HCT116 (cell line): ENCODE measurements around the gene SLC39A13.

Experiments used
- ATF3 ChIP-seq: IDR thresholded peaks from 2 replicates; pipeline ENCODE4 v1.6.1; 2012
- CEBPB ChIP-seq: IDR thresholded peaks from 2 replicates; pipeline ENCODE4 v1.6.1; 2012; ENCODE audit warnings: low read depth
- CTCF ChIP-seq, 3 experiments: fragments of 200-600 bp in 1 of 3; sonication (generic) in 1 of 3; IDR thresholded peaks in 2 of 3; conservative IDR thresholded peaks in 1 of 3; 2 replicates each; pipeline ENCODE4 v1.5.1; 2012 to 2017; ENCODE audit warnings: low read depth in 2 of 3, low read length in 2 of 3, antibody characterized with exemption in 1 of 3, borderline replicate concordance in 1 of 3, control low read depth in 1 of 3, mild to moderate bottlenecking in 1 of 3, mixed read lengths in 1 of 3, mixed run types in 1 of 3, moderate library complexity in 1 of 3; ENCODE audit not compliant: insufficient read depth in 1 of 3
- ELF1 ChIP-seq: IDR thresholded peaks from 2 replicates; pipeline ENCODE4 v1.6.1; 2012; ENCODE audit warnings: low read depth, borderline replicate concordance
- EZH2 ChIP-seq: fragments of 200-600 bp; sonication (generic); IDR thresholded peaks from 2 replicates; pipeline ENCODE4 v1.6.1; 2017; ENCODE audit warnings: antibody characterized with exemption, mixed run types
- EZH2phosphoT487 ChIP-seq: fragments of 200-600 bp; IDR thresholded peaks from 2 replicates; pipeline ENCODE4 v1.6.1; 2018; ENCODE audit warnings: antibody characterized with exemption, borderline replicate concordance
- FOSL1 ChIP-seq: IDR thresholded peaks from 2 replicates; pipeline ENCODE4 v1.6.1; 2012; ENCODE audit warnings: low read depth
- POLR2A ChIP-seq: IDR thresholded peaks from 2 replicates; pipeline ENCODE4 v1.7.0; 2011; ENCODE audit warnings: borderline replicate concordance; ENCODE audit not compliant: insufficient read depth, insufficient read length; ENCODE audit errors: extremely low read depth
- POLR2AphosphoS5 ChIP-seq: IDR thresholded peaks from 2 replicates; pipeline ENCODE4 v1.6.1; 2011; ENCODE audit warnings: mild to moderate bottlenecking, low read depth, low read length, moderate library complexity
- RAD21 ChIP-seq: IDR thresholded peaks from 2 replicates; pipeline ENCODE4 v1.6.1; 2012; ENCODE audit warnings: low read depth, mild to moderate bottlenecking
- SIN3A ChIP-seq: IDR thresholded peaks from 2 replicates; pipeline ENCODE4 v1.6.1; 2012; ENCODE audit warnings: low read depth
- SRF ChIP-seq: IDR thresholded peaks from 2 replicates; pipeline ENCODE4 v1.6.1; 2012; ENCODE audit warnings: low read depth
- YY1 ChIP-seq: IDR thresholded peaks from 2 replicates; pipeline ENCODE4 v1.6.1; 2011; ENCODE audit warnings: low read length, low read depth, moderate library complexity, mild to moderate bottlenecking; ENCODE audit not compliant: insufficient replicate concordance; ENCODE audit errors: extremely low read depth

GRCh38 chr11:47378836-47379170 is 29.6 kb upstream of the SLC39A13 start:
- TF ChIP-seq SRF (no peak), CTCF (IDR thresholded peaks at IDR 0.05 in 2 of 3, conservative IDR thresholded peaks at IDR 0.05 in 1 of 3; ENCODE audit: borderline replicate concordance in 1 of 3, insufficient read depth in 1 of 3, low read depth in 2 of 3, low read length in 2 of 3) (no peak), POLR2A (no peak), RAD21 (no peak), ATF3 (no peak), EZH2 (no peak), SIN3A (no peak), POLR2AphosphoS5 (no peak), YY1 (no peak), CEBPB (no peak), EZH2phosphoT487 (no peak), FOSL1 (no peak), ELF1 (no peak)
